T-helper 1 cell treated with Interleukin-12 subunit alpha and Interleukin-12 subunit beta and Interleukin-4 antibody, amounts not matched to agents 30 ng/mL and 1 ng/mL, for 36 hours (primary cell): ENCODE results near the gene SMARCD1. TPM values are rescaled to one million over a fixed set of nuclear protein-coding genes. Genes with fewer than 3 reads are reported as not detected.

Experiments used
- intact Hi-C: fragments of 100-400 bp; cut with micrococcal nuclease; formaldehyde crosslinking; loops from one replicate; pipeline ENCODE4 v1.15.1; 2024
- total RNA-seq: library from RNA; stranded (reverse); gene quantifications from 2 replicates; pipeline ENCODE4 v1.2.3, GENCODE V29; 2022

The SMARCD1 gene
- total RNA-seq, 1 donor from 2014 or later, result 69.9 TPM

- intact Hi-C loops, result loop anchor here (1.0 kb wide), 4 partner anchors 10 to 239 kb away; partner anchors contain the start of gene SMARCD1
Observed at GRCh38 chr12:50074936-50075807, 10.0 kb upstream of the SMARCD1 start.

- intact Hi-C loops, result loop anchor here (1.0 kb wide), 4 partner anchors 10 to 239 kb away; partner anchors contain the start of gene SMARCD1
Observed at GRCh38 chr12:50075808-50076170, 9.4 kb upstream of the SMARCD1 start.

GRCh38 chr12:50077099-50077498, 8.0 kb upstream of the SMARCD1 start:
- intact Hi-C loops, result no loop called here

GRCh38 chr12:50078281-50078680, 6.9 kb upstream of the SMARCD1 start:
- intact Hi-C loops, result no loop called here

- intact Hi-C loops, result no loop called here
Observed at GRCh38 chr12:50079771-50080170, 5.4 kb upstream of the SMARCD1 start.

GRCh38 chr12:50081096-50081808, 3.9 kb upstream of the SMARCD1 start:
- intact Hi-C loops, result no loop called here

GRCh38 chr12:50082644-50083043, 2.5 kb upstream of the SMARCD1 start:
- intact Hi-C loops, result no loop called here

GRCh38 chr12:50083301-50083700, 1.8 kb upstream of the SMARCD1 start:
- intact Hi-C loops, result no loop called here

GRCh38 chr12:50084409-50084774, 750 bp upstream of the SMARCD1 start:
- intact Hi-C loops, result loop anchor here (2.0 kb wide), 2 partner anchors 28 to 316 kb away; partner anchors contain the start of genes ASIC1 and LARP4

GRCh38 chr12:50085615-50086072, 502 bp downstream of the SMARCD1 start:
- intact Hi-C loops, result loop anchor here (1.0 to 2.0 kb wide), 8 partner anchors 10 to 432 kb away; partner anchors contain the start of genes ASIC1, CERS5, COX14 and LARP4

GRCh38 chr12:50086148-50086547, 1.0 kb downstream of the SMARCD1 start:
- intact Hi-C loops, result no loop called here

- intact Hi-C loops, result no loop called here
Observed at GRCh38 chr12:50087151-50087550, 2.0 kb downstream of the SMARCD1 start.

- intact Hi-C loops, result loop anchor here (1.0 to 2.0 kb wide), 3 partner anchors 45 to 195 kb away; partner anchors contain the start of gene LIMA1
Observed at GRCh38 chr12:50087995-50088394, 2.9 kb downstream of the SMARCD1 start.

- intact Hi-C loops, result loop anchor here (1.0 to 2.0 kb wide), 3 partner anchors 44 to 195 kb away; partner anchors contain the start of gene LIMA1
Observed at GRCh38 chr12:50088577-50089335, 3.6 kb downstream of the SMARCD1 start.

- intact Hi-C loops, result loop anchor here (2.0 kb wide), 1 partner anchor 43 kb away; no protein-coding TSS in a partner anchor
Observed at GRCh38 chr12:50089730-50090129, 4.6 kb downstream of the SMARCD1 start.

- intact Hi-C loops, result no loop called here
Observed at GRCh38 chr12:50090391-50090790, 5.2 kb downstream of the SMARCD1 start.

- intact Hi-C loops, result no loop called here
Observed at GRCh38 chr12:50097952-50098351, 12.8 kb downstream of the SMARCD1 start.

GRCh38 chr12:50099302-50100008, 14.3 kb downstream of the SMARCD1 start:
- intact Hi-C loops, result no loop called here

- intact Hi-C loops, result no loop called here
Observed at GRCh38 chr12:50100561-50100960, 15.4 kb downstream of the SMARCD1 start.

GRCh38 chr12:50101663-50102062, 16.5 kb downstream of the SMARCD1 start:
- intact Hi-C loops, result no loop called here
